ENCODE measurements around the gene SH2B3.
"Not testable (repeated sequence)": the region's sequence is repeated elsewhere in the genome, so short reads cannot be mapped to it uniquely, and the experiment has no call there.

Gene SH2B3

DNA sequence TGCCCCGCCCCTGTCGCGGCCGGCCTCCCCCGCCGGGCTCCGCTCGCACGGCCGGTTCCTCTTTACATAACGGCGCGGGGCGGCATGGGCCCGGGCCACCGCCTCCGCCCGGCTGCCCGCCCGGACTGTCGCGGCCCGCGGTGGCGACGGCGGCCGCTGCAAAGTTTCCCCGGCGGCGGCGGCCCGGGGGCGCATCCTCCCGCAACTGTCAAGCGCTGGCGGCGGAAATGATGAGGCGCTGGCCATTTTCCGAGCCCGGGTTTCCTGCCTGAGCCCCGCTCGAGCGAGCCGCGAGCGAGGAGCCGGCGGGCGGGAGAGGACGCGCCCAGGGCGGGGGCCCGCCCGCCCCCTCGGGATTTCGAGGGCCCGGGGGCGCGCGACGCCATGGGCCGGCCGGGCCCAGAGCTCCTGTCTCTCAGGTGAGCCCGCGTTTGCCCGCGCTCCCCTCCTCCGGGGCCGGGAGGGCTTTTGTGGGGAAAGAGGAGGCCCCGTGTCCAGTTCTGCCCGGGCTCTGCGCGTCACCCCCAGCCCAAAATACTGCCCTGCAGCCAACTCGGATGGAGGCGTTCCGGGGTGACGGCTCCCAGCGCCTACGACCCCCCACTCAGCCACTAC lies at the start of gene SH2B3:
SH2B3 (plus strand) TSS at position 65 of the 615 bp plus-strand sequence. CDS start 12,223 bp downstream, outside the sequence.
- no peak for DNase-seq (ENCODE audit: low spot score)

DNA sequence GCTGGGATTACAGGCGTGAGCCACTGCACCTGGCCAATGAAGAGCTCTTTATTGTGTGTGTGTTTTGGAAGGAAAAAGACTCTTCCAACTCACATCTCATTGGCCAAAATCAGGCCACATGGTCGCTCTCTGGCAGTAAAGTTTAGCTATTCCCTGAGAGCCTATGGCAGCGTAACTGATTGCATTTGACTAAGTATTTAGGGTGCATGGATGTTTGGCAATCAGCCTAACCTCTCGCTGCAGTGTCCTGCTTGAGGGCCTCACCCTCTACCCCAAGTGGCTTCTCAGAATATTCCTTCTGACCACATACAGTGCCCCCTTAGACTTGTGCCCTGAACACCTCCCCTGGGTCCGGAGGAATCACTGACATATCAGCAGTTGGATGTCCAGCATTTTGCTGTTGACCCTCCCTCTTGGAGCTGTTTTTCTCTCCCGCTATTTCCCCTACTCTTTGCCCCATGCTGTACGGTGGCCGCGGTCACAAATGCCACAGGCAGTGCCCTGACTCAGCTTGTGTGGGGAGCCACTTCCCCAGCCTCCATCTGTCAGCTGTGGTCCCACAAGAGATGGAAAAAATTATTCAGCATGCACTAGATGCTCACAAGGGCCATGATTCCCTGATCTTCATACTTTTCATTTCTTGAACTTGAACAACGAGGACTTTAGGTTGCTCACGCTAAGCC lies 46.4 kb upstream of the SH2B3 start:
- DNase-seq (ENCODE audit: low spot score), result no peak

- no peak for DNase-seq (ENCODE audit: low spot score)
These were observed 45.8 kb upstream of the SH2B3 start for GRCh38 chr12:111359914-111360276.

DNA sequence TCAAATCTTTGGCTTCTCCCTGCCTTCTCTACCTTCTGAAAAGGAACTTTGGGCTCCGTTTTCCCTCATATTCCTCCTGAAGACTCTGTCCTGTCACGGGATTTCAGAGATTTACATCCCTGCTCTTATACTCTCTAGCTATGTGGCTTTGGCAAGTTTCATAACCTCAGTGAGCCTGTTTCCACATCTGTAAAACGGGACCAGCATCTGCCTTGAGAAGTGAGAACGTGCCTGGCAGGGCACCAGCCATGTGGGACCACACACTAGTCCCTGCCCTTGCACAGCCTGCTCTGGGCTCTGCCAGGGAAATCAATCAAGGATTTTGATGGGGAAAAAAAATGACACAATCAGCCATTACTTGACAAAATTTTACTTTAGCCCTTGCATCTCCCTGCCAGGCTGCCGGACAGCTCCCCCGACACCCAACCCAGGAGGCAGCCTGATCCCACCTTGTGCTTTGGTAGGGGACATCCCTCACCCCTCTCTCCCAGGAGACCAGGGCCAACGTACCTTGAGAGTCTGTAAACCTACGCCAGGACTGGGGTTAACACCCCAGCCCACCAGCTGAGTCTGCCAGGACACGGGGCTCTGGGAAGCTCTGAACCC lies 45.3 kb upstream of the SH2B3 start:
- no peak for DNase-seq (ENCODE audit: low spot score)

DNA sequence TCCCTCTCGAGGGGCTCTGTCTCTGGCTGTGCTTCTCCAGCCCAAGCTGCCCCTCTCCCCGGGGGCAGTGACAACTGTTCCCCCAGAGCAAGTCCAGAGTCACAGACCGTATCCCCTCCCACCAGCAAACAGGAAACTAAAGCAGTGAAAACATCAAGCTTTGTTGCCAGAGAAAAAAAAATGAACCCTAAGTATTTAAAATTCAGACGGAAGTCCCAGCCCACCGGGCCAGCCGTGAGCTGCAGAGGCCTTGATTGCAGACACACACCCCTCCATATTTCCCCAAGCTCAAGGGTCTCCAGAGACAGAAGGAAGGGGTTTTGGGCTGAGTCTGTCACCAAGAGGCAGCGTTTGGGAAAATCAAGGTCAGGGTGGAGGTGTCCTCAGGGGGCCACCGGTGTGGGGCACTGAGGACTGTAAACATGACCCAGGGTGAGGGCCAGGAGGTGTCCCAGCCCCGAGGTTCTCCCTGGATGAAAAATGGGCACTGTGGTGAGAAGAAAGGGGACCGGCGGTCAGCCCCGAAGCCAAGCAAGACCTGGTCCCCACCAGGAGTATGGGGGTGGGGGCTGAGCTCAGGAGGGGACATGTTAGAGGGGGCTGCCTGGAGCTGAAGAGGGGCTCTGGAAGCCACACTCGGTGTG lies 44.5 kb upstream of the SH2B3 start:
- no peak for DNase-seq (ENCODE audit: low spot score)

- no peak for DNase-seq (ENCODE audit: low spot score)
These were observed 43.8 kb upstream of the SH2B3 start for GRCh38 chr12:111361717-111362576.

GRCh38 chr12:111362687-111363475 lies 42.8 kb upstream of the SH2B3 start:
- no peak for DNase-seq (ENCODE audit: low spot score)

DNA sequence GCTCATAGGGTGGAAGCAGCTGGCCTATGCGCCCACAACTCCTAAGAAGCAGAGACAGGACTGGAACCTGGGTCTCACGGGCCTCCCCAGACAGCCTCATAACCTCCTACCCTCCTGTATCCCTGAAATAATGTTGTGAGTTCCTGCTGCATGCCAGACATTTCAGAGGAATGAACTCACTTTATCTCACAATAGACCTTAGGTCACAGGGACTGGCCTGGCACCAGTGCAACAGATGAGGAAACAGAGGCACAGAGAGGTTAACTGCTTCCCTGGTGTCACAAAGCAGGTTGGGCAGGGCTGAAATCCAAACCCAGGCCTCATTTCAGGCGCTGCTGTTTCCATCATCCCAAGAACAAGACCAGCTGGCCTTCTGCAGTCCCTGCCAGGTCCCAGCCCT lies 42.1 kb upstream of the SH2B3 start:
- DNase-seq (ENCODE audit: low spot score), result no peak

- DNase-seq (ENCODE audit: low spot score), result no peak
These were observed 39.6 kb upstream of the SH2B3 start for GRCh38 chr12:111366075-111366474.

- DNase-seq (ENCODE audit: low spot score), result no peak
These were observed 39.1 kb upstream of the SH2B3 start for GRCh38 chr12:111366583-111366982.

DNA sequence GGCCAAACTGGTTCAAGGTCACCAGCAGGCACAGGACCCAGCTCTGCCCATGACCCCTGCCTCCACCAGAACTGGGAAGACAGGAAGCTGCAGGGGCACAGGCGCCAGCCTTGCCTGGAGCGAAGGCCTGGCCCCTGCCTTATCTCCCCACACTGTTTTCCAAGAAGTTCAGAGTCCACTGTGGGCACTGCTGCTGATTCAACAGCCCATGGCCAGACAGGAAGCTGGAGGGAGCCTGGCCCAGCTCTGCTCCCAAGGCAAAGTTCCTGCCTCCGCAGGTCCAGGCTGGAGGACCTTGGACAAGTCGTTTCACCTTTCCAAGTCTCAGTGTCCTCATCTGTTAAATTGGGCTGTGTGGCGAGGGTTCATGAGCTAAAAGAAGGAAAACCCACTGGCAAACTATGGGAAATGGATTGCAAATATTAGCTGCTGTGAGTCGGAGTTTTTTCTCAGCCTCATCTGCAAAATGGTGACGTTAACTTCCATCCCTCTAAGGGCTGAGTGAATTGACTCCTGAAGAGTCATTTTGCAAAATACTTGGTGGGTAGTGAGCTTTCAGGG lies 38.0 kb upstream of the SH2B3 start:
- no peak for DNase-seq (ENCODE audit: low spot score)

DNA sequence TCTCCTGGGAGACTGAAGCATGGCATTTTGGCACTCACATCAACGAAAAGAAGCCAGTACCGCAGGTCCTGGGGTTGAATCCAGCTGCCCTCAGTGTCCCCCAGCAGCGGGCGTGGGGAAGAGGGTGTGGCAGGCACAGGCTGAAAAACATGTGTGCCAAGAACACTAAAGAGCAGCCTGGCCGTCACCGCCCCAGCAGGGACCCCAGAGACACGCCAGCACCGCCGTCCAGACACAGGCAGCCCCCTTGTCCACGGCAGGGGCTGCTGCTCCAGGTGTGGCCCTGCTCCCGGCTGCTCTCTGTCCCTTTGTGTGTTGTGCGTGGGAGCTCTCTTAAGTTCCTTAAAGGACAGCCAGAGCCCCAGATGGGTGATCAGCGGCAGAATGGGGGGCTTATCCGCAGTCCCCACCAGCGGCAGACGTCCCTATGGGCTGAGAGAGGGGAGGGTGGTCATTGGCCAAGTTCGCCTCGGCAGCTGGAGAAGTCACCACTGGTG lies 37.4 kb upstream of the SH2B3 start:
- no peak for DNase-seq (ENCODE audit: low spot score)

GRCh38 chr12:111368788-111369495 lies 36.8 kb upstream of the SH2B3 start, which contains the start of gene PHETA1:
Gene PHETA1 (minus strand): TSS chr12:111369095. CDS start chr12:111363427, 5,668 bp downstream.
- DNase-seq (ENCODE audit: low spot score), result peak; percentile 76

DNA sequence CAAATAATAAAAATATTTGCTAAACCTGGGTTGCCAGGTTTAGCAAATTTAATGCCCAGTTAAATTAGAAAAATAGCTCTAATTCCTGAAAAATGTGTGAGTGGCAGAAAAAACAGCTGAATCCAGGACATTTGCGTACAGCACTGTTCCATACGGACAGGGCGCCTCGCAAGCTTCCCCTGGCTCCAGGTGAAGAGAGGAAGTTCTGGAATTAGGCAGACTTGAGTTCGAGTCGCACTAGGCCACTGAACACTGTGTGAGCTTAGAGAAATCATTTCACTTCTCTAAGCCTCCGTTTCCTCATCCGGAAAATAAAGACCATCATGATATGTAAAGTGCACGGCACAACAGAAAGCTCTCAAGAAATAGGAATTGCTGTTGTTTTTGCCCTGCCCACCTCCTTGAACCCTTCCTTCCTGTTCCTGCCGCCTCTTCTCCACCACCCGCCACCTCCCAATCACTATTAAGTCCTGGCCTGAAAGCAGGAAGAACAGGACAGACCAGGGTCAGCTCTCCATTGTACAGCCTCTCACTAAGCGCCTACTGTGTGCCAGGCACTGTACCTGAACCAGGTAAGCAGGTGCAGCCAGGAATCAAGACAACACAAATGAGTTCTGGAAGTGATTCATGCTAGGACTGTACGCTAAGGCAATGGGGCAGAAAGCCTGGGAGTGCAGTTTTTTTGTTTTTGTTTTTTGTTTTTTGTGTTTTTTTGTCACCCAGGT lies 36.1 kb upstream of the SH2B3 start:
- no peak for DNase-seq (ENCODE audit: low spot score)

DNA sequence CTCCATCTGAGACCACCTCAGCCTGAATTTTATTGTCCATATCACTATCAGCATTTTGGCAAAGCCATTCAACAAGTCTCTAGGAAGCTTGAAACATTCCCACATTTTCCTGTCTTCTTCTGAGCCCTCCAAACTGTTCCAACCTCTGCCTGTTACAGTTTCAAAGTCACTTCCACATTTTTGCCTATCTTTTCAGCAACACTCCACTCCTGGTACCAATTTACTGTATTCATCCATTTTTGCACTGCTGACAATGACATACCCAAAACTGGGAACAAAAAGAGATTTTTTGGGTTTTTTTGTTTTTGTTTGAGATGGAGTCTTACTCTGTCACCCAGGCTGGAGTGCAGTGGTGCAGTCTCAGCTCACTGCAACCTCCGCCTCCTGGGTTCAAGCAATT lies 32.5 kb upstream of the SH2B3 start:
- not testable (repeated sequence) for DNase-seq (ENCODE audit: low spot score)

- no peak for DNase-seq (ENCODE audit: low spot score)
These were observed 28.3 kb upstream of the SH2B3 start for GRCh38 chr12:111377440-111377839.

GRCh38 chr12:111379942-111380554 lies 25.7 kb upstream of the SH2B3 start:
- DNase-seq (ENCODE audit: low spot score), result no peak

- no peak for DNase-seq (ENCODE audit: low spot score)
These were observed 21.1 kb upstream of the SH2B3 start for GRCh38 chr12:111384596-111384995.

- DNase-seq (ENCODE audit: low spot score), result no peak
These were observed 18.8 kb upstream of the SH2B3 start for GRCh38 chr12:111386885-111387284.

All from hematopoietic multipotent progenitor cell treated with erythropoietin and hydrocortisone succinate and interleukin-3 and kit ligand, for 17 days (in vitro differentiated cells).